GM18502 (cell line): ENCODE measurements around the gene DLG2.
"Not testable (repeated sequence)": the region's sequence is repeated elsewhere in the genome, so short reads cannot be mapped to it uniquely, and the experiment has no call there.

Source experiments
- ATAC-seq: cut with Tn5 transposase; IDR thresholded peaks from one replicate; pipeline ENCODE4 v1.9.1; 2021; ENCODE audit warnings: mild to moderate bottlenecking; ENCODE audit not compliant: unreplicated experiment, poor library complexity

The DLG2 gene

DNA sequence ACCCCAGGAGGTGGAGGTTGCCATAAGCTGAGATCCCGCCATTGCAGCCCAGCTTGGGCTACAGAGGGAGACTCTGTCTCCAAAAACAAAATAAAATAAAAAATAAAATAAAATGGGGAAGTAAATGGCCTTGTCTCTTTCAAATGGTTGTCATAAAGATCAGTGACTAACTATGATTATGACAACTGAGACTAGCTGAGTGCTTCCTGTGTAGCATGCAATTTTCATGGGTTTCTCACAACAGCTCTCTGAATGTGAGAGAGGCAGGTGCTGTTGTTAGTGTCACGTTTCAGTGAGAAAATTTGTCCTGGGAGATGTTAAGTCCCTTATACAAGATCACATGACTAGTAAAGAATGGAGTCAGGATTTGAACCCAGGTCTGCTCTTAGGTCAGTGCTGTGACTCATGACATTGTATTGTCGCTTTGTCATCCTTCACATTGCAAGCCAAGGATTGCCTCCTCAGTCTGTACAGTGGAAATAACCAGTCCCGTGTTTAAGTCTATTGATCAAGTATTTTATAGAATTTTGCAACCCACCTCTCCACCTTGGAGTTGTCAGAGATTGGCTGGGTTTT, 2177.7 kb downstream of the DLG2 start:
- ATAC-seq: peak; percentile 91

DNA sequence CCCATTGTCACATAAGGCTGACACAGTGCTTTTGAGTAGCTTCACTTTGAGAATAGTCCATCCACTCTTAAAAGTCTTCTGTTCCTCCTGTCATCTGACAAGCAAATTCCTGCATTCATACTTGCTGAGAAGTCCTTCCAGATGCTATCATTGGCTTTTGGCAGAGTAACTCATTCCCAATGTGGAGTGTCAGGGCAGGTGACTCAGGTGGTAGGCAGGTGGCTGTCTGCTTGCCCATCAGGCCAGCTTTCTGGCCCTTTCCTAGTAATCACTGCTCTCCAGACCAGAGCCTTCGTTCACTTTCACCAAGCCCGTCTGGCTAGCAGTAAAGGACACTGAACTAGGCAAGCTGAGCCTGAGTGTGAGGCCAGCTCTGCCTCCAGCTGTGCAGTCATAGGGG, 2178.5 kb downstream of the DLG2 start:
- no peak for ATAC-seq

DNA sequence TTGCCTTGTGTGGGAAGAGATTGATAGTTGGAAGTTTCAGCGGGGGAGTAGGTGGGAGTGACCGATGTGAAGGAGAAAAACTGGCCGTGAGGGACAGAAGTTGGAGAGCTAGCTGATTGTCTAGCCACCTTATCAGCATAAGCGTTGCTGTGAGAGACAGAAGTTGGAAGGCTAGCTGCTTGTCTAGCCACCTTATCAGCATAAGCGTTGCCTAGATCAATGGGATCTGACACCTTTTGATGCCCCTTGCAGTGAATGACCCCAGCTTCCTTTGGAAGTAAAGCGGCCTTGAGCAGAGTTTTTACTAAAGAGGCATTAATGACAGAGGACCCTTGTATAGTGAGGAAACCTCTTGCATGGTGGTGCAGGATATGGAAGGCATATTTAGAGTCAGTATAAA, 2183.3 kb downstream of the DLG2 start:
- ATAC-seq: not testable (repeated sequence)

DNA sequence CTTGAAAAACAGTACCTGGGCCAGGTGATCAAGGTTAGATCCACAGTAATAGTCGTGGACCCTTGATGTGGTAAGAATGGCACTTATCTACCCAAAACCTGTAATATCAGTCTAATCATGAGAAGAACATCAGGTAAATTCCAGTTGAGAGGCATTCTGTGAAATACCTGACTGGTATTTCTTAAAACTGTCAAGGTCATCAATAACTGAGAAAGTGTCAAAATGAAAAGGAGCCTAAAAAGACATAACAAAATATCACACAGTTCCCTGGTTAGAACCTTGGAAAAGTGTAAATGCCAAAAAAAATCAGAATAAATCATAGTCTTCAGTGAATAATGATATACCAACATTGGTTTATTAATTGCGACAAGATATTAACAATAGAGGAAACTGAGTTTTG, 2185.5 kb downstream of the DLG2 start:
- no peak for ATAC-seq

DNA sequence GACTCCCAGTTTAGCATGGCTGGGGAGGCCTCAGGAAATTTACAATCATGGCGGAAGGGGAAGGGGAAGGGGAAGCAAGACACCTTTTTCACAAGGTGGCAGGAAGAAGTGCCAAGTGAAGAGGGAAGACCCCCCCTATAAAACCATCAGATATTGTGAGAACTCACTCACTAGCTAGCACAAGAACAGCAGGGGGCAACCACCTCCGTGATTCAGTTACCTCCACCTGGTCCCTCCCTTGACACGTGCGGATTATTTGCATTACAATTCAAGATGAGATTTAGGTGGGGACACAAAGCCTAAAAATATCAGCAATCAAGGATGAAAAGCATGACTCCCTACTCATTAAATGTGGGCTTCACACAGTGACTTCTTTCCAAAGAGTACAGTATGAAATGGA, 2186.0 kb downstream of the DLG2 start:
- ATAC-seq: no peak

DNA sequence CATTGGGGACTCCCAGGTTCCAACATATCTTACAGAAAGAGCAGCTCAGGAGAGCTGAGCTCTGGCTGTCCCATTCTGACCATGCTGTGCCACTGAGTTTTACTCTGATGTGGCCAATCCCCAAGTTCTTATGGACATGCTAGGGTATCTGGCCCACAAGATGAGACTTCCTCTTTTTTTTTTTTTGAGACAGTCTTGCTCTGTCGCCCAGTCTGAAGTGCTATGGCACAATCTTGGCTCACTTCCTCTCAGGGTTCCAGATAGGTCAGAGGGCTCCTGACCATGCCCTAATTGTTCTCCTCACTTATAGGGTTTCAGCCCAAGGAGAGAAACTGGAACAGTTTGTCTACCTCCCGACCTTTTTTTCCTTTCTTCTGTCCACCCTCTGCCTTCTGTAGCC, 2188.7 kb downstream of the DLG2 start:
- no peak for ATAC-seq

DNA sequence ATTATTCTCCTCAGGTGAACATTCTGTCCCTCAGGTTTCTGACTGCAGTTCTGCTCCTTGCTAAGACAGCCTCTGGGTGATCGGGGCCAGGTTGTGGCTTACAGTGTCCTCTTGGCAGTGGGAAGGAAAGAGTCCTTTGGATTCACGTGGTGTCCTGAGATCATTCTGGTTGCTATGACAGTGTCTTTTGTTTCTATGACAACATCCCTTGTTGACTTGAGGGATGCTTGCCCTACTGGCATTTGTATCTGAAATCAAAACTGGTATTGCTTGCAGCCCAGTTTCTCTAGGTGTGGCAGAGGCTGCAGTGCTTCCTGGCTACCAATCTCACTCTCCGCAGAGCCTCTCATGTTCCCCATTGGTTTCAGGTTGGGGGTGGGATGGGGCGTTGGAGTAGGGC, 2189.2 kb downstream of the DLG2 start:
- ATAC-seq: no peak

DNA sequence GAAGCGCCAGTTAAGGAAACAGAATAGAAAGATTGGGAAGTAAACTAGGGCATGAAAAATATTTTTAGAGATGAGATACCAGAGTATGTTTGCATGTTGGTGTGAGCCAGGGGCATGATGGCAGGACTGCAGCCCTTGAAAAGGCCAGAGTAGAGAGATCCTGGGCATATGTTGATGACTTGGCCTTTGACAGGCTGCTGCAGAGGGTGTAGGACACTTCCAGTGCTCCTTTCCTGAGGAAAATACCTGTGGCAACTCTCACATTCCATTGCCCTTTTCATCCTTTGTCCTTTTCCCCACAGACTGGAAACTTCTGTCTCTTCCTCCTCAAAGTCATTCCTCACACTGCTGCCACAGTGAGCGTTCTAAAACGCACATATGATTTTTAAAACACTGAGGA, 2190.3 kb downstream of the DLG2 start:
- no peak for ATAC-seq

DNA sequence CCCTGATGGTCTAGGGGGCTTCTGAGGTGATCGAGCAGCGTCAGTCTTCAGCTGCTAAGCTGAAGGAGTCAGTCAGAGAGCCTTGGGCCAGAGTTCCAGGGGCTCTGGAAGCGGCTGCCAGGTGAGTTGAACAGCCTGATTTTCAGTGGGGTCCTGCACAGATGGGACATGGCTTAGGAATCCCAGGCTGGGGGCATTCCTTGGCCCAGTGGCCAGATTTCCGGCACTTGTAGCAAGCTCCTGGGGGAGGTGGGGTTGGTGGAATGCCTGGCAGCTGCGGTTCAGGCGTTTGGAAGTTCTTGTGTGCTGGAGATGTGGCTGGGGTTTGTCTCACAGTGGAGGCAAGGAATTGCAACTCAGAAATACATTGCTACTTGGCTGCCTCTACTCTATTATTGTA, 2192.3 kb downstream of the DLG2 start:
- ATAC-seq: not testable (repeated sequence)

DNA sequence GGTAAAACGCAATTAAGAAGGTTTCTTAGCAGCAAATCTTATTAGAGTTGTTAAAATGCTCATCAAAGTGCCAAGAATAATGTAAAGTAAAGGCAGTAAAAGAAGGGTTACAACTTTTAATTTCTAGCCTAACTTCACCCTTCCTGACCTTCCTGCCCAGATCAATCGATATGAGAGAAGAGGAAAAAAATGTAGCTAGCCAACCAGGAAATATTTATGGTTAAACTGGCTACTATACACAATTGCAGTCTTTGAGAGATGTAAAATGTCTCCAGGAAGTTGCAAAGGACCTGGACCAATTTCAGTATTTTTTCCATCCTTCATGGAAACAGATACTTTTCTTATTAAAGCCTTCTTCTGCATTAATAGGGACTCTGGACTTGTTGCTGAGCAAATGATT, 2199.2 kb downstream of the DLG2 start:
- ATAC-seq: no peak

DNA sequence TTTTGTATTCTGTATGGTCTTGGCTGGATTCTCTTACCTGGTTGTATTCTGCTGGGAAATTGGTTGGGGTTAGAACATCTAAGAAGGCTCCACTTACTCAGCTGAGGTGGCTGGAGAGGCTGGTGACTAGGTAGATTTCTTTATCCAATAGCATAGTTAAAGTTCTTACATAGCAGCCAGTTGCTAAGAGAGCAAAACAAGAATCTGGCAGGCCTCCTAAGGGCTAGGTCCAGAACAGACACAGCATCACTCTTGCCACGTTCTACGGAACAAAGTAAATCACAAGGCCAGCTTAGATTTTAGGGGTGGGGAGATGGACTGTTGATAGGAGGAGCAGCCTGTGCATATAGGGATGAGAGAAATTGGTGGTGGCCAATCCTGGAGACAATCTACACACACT, 2199.6 kb downstream of the DLG2 start:
- ATAC-seq: no peak

DNA sequence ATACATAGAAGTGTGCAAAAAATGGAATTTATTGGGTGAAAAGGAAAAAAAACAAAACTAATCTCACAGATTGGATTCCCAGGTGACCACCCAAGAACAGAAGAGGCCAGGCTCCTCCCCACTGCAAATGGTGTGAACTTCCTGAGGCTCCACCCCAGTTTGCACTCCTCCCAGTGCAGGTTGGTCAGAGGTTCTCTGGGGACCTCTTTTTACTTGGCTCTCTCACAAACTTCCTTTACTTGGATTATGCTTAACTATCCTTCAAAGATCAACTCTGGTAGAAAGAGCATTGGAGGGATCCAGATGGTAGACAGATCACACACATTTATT, 2202.0 kb downstream of the DLG2 start:
- no peak for ATAC-seq

DNA sequence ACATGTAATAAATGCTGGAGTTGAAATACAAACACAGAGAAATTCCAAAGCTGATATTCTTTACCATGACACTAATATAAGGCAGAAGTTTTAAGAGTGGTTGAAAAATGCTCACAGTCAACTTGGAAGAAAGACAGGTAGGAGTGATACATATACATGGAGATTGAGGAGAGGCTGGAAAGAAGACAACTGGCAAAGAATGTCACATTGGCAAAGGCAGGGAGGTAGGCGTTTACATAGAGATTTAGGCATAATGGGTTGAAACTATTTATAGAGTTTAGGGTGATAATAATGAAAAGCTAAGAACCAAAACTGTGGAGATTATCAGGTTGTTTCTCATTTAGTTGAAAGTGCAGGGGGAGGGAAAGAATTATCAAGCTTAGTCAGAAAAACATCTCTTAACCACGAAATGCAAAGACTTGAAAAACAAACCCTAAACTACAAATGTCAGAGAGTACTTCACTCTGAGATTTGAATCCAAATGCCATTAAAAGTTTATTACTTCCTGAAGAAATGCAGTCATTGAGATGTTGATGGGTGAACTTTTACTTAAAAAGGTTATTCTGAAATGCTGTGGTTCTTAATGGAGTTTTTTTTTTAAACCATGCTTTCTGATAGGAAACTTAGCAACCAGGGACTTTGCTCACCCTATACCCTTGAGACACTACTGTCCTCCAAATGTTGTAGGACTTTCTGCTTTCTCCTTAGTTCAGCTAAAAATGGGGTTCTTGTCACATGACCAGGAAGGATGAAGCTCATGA, 2202.6 kb downstream of the DLG2 start:
- no peak for ATAC-seq

DNA sequence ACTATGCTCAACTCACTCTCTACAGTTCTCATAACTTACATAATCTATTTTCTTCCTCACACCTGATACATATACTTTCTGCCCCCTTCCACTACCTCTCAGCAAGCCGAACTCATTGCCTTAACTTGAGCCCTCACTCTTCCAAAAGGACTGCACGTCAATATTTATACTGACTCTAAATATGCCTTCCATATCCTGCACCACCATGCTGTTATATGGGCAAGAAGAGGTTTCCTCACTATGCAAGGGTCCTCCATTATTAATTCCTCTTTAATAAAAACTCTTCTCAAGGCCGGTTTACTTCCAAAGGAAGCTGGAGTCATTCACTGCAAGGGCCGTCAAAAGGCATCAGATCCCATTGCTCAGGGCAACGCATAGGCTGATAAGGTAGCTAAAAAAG, 2204.5 kb downstream of the DLG2 start:
- not testable (repeated sequence) for ATAC-seq

DNA sequence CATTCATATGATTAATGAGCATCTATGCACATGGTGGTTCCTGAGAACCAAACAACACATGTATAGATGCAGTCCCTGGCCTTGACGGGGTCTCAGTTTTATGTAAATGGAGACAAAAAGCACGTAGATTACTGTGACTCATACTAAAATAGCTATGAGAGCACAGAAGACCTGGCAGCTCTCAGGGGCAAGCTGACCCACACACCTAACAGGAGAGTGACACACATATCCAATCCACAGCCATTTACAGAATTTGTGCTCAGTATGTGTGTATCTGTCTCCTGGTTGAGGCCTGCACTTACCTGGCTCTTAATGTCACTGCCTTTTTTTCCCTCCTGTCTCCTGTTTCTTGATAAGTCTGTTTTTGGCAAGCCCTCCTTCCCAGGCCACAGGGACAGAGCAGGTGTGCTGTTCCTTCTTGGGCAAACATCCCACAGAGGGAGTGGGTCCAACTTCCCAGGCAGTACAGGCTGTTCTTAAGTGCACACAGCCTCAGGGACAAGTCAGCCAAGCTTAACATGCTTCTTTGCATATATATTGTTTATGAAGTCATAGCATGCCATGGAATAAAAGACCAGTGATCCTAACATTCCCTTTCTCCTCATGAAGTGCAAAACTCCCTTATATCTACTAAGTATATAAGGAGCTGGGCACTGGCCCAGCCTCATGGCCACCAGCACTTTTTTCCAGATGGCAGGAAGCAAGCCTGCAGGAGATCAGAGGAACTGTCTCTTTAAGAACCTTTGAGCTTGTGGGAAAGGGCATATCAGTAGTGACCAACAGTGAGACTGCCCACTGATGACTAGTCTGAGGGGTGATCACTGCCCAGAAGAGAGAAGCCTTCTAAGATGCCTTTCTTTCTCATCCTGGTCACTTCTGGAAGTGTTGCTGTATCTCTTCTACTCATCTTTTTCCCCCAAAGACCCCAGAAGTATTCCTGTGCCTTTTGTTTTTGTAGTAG, 2216.3 kb downstream of the DLG2 start:
- ATAC-seq: no peak

DNA sequence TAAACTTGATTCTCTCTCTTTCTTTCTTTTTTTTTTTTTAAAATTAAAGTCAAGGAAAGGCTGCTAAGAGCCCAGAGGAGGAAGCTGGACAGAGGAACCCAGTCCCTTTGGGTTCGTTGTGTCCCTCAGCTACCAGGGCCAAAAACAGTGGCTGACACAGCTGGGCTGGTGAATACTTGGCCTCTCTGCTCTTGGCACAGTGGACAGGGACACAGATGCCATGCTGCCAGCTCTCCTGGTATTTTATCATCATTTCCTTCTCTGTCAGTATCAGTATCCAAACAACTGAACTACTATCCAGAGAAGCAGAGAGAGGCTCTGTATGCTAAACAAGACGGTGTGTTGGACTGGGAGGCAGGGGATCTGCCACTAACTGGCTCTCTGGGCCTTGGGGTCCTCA, 2217.3 kb downstream of the DLG2 start:
- no peak for ATAC-seq

DNA sequence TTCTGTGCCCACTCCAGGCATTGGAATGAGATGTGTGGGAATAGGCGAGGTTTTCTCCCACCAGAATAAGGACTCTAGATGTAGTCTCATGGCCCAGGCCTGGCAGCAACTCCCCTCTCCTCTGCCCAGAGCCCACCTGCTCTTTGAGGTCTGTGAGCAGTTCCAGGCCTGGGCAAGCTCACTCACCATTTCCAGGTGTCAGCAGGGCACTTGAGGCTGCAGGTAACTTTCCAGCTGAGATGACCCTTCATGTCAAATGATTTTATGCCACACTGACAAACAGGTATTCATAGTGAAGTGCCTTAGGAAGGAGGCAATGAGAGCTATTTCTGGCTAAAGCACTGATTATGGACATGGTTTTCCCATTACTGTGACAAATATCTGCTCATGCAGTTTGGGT, 2217.7 kb downstream of the DLG2 start:
- no peak for ATAC-seq

DNA sequence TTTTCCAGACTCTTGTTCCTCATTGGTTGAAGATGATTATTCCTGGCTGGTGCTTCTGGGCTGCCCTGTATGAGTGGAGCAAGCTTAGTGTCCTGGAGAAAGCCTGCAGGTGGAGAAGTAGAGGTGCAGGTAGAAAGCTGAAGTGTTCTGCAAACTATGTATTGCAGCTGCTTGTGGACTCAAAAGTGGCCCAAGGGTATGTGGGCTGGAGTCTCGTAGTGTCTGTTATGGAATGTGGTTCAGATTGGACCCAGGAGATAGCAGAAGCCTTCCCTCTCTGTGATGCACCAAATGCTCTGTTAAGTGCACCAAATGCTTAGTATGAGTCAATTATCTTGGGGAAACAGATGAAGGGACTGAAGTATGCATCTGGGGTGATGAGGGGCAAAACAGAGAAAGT, 2218.2 kb downstream of the DLG2 start:
- ATAC-seq: no peak
